ENCODE results near the gene INF2.

INF2 gene

DNA sequence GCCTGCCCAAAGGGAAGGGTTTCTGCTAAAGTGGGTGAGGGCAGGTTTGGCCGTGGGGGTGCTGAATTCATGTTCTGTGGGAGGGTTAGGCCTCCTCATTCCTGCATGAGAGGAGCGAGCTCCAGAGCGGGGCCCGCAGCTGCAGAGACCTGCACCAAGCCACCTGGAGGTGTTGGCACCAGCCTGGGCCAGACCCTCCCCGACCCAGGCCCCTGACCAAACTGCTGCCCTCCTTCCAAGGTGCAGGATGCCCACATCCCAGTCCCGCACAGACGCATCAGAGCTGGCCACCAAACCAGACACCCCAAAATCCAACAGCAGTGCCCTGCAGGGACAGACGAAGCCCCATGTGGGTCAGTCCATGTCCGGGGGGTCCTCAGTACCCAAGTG, 45.2 kb downstream of the INF2 start:
- no peak overlapping the region for H3K9ac ChIP-seq (ENCODE audit: low read length)
- H3K27me3 ChIP-seq (ENCODE audit: control insufficient read depth, insufficient read depth, low read length), result no peaks in the 10 kb centered on the region
- no peak overlapping the region for H3K4me3 ChIP-seq (ENCODE audit: low read length)
- H3K36me3 ChIP-seq (ENCODE audit: control insufficient read depth, insufficient read depth, low read length), result no peaks in the 10 kb centered on the region
- peaks cover 38% of the 10 kb centered on the region for H3K4me1 ChIP-seq (ENCODE audit: control insufficient read depth, insufficient read depth, low read length)
- H3K9me3 ChIP-seq (ENCODE audit: control insufficient read depth, low read length), result no peaks in the 10 kb centered on the region

DNA sequence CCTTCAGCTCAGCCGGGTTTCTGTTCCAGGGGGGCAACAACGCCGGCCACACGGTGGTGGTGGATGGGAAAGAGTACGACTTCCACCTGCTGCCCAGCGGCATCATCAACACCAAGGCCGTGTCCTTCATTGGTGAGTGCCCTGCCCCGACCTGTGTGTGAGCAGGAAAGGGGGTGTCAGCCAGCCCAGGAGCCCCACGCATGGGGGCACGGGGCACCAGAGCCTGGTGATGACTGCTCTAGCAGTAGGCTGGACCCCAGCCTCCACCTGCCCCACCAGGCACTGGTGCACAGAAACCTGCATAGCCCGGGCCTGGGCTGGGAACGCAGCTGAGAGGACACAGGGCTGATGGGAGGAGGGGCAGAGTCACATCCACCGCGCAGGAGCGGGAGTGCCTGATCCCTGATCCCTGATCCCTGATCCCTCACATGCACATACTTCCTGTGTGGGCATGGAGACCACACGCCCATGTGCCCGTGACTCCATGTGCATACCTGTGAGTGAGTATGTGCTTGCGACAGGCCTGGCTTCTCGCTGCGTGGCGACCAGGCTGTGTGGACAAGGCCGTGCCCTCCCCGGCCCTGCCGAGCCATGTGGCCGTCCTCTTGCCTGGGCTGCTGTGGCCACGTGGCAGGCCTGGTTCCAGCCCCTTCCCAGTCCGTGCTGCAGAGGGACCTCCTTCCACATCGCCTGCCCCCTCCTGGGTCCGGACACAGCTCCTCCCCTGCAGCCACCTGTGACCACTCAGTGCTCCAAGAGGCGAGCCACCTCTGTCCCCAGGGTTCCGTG, 45.8 kb downstream of the INF2 start:
- Histone ChIP-seq H3K4me1 (ENCODE audit: control insufficient read depth, insufficient read depth, low read length) (peaks cover 38% of the 10 kb centered on the region), H3K9ac (ENCODE audit: low read length) (no peak overlapping the region), H3K4me3 (ENCODE audit: low read length) (no peak overlapping the region)

DNA sequence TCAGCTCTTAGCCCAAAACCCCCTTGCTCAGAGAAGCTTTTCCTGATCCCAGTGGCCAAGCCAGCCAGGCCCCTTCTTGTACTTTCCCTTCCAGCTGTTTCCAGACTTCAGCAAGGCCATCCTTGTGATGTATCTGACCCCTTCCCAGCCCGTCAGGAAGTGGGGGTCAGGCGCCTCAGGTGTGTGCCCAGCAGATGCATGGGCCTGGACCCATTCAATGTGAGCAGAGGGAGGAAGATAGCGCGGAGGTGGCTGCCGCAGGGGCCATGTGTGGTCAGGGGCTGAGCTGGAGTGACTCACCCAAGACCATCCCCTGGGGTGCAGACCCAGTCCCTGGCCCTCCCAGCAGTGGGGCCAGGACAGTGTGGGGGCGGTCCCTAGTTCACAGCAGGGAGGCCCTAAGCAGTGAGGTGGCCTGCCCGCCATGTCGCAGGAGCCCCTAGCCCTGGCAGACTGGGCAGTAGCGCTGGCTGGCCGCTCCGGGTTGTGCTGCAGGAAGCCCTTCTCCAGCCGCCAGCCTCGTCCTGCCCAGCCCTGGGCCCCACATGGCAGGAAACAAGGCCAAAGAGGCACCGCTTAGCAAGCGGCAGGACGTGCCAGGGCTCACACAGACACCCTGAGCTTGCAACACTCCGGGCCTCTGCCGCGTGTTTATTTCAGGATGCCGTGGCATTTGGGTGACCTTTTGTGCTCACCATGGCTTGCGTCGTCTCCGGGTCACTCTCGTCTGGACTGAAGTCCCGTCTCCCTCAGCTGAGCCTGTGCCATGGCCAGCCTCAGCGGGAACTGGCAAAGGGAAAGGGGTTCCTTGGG, 46.6 kb downstream of the INF2 start:
- H3K4me1 ChIP-seq (ENCODE audit: control insufficient read depth, insufficient read depth, low read length), result peaks cover 37% of the 10 kb centered on the region
- no peaks in the 10 kb centered on the region for H3K9me3 ChIP-seq (ENCODE audit: control insufficient read depth, low read length)
- no peaks in the 10 kb centered on the region for H3K27me3 ChIP-seq (ENCODE audit: control insufficient read depth, insufficient read depth, low read length)
- no peak overlapping the region for H3K9ac ChIP-seq (ENCODE audit: low read length)
- peaks cover 4% of the 10 kb centered on the region for H3K36me3 ChIP-seq (ENCODE audit: control insufficient read depth, insufficient read depth, low read length)
- H3K4me3 ChIP-seq (ENCODE audit: low read length), result no peak overlapping the region

More for the DNA sequence above, 45.8 kb downstream of the INF2 start:
- Histone ChIP-seq H3K9me3 (ENCODE audit: control insufficient read depth, low read length) (no peaks in the 10 kb centered on the region), H3K27me3 (ENCODE audit: control insufficient read depth, insufficient read depth, low read length) (no peaks in the 10 kb centered on the region), H3K36me3 (ENCODE audit: control insufficient read depth, insufficient read depth, low read length) (peaks cover 4% of the 10 kb centered on the region)

DNA sequence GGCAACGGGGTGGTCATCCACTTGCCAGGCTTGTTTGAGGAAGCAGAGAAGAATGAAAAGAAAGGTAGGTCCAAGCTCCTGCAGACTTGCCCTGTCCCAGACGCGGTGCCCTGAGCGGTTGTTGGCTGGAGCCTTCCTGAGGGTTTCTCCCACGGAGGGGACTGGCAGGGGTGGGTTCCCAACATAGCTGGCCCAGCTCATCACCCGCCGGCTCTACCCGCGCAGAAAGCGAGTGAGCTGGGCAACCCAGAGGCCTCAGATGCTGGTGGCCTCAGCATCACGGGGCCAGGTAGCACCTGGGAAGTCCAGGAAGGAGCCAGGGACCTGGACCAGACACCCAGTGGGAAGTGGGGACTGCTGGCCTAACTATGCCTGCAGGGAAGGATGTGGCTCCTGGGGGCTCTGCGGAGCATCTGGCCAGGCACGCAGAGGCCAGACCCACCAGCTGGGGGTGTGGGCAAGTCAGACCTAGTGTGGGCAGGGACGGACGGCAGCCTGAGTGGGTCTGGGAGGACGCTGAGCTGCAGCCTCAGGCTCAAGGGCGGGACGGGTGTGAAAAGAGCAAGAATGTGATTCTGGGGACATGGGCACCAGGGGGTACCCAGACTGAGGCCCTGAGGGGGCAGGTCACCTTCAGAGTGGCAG, 49.1 kb downstream of the INF2 start:
- H3K27me3 ChIP-seq (ENCODE audit: control insufficient read depth, insufficient read depth, low read length), result no peaks in the 10 kb centered on the region

DNA sequence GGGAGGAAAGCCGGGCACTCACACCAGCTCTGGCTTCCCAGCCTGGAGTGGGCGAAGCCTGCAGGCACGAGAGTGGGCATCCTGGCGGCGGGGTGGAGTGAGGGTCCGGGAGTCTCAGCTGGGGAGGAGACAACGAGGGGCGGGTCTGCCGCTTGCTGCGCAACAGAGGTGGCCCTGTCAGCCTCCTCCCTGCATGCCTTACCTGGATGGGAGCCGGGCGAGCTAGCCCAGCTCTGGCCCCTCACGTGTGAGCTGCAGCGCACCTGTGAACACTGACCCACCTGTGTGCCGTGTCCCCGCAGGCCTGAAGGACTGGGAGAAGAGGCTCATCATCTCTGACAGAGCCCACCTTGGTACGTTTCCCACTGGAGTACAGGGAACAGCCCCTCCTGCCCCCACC, 49.6 kb downstream of the INF2 start:
- Histone ChIP-seq H3K9me3 (ENCODE audit: control insufficient read depth, low read length) (no peaks in the 10 kb centered on the region), H3K9ac (ENCODE audit: low read length) (no peak overlapping the region), H3K27me3 (ENCODE audit: control insufficient read depth, insufficient read depth, low read length) (no peaks in the 10 kb centered on the region), H3K4me3 (ENCODE audit: low read length) (no peak overlapping the region), H3K4me1 (ENCODE audit: control insufficient read depth, insufficient read depth, low read length) (peaks cover 7% of the 10 kb centered on the region), H3K36me3 (ENCODE audit: control insufficient read depth, insufficient read depth, low read length) (peaks cover 4% of the 10 kb centered on the region)

More for the DNA sequence above, 49.1 kb downstream of the INF2 start:
- Histone ChIP-seq H3K4me3 (ENCODE audit: low read length) (no peak overlapping the region), H3K36me3 (ENCODE audit: control insufficient read depth, insufficient read depth, low read length) (peaks cover 4% of the 10 kb centered on the region), H3K9ac (ENCODE audit: low read length) (no peak overlapping the region), H3K9me3 (ENCODE audit: control insufficient read depth, low read length) (no peaks in the 10 kb centered on the region), H3K4me1 (ENCODE audit: control insufficient read depth, insufficient read depth, low read length) (peaks cover 13% of the 10 kb centered on the region)

DNA sequence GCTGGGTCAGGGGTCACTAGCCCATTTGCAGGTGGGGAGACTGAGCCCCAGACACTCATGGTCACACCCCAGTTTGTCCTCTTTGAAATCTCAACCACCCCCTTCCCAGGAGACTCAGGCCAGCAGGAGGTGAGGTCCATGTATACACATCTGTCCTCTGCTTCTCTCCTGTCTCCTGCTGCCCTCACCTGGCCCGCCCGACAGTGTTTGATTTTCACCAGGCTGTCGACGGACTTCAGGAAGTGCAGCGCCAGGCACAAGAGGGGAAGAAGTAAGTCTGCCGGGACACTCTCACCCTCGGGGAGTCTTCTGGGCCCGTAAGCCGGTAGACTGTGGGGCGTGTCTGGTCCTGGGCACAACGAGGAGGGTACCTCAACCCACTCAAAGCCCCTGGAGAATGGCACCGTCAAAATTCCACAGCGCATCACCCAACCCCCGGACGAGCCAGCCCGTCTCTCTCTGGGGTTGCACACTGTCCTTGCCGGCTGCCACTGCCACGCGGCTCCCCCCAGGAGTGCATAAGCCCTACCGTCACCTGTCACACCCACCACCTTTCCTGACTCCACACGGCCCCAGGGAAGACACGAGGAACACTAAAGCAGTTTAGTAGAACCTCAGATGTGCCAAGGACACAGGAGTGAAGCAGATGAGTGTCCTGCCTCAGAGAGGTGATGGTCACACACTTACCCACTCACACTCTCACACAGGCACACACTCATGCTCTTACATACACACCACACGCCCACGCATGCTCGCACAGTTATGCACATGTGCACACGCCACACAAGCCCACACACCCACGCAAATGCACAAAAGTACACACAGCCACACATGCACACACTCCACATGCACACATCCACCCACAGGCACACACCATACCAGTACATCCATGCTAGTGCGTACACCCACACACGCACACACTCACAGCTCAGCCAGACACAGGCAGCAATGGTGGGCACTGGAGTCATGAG, 50.4 kb downstream of the INF2 start:
- Histone ChIP-seq H3K36me3 (ENCODE audit: control insufficient read depth, insufficient read depth, low read length) (peaks cover 4% of the 10 kb centered on the region), H3K9ac (ENCODE audit: low read length) (no peak overlapping the region), H3K9me3 (ENCODE audit: control insufficient read depth, low read length) (no peaks in the 10 kb centered on the region), H3K27me3 (ENCODE audit: control insufficient read depth, insufficient read depth, low read length) (no peaks in the 10 kb centered on the region), H3K4me3 (ENCODE audit: low read length) (no peak overlapping the region), H3K4me1 (ENCODE audit: control insufficient read depth, insufficient read depth, low read length) (no peaks in the 10 kb centered on the region)

DNA sequence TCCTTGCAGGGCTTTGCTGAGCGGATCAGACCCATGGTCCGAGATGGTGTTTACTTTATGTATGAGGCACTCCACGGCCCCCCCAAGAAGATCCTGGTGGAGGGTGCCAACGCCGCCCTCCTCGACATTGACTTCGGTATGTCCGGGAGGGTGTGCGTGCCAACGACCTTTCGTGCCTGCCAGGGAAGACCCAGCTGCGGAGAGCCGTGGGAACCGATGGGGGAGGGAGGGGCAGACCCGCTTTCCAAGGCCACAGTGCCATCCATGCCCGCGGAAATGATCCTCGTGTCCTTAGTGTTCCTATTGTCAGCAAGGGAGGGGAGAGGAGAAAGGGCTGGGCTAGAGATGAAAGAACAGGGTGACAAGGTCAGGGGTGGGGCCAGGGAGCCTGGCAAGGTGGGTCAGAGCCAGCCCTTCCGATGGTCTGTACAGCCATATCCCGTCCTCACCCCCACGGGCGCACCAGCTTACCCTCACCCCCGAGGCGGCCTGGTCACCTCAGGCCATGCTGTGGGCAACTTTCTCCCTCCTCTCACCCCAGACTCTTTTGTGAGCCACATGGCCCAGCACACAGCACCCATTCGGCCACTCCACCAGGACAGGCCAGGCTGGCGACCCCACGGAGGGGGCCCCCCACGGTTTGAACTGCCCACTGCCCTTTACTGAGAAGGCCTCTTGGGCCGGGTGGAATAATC, 51.8 kb downstream of the INF2 start:
- H3K9ac ChIP-seq (ENCODE audit: low read length), result no peak overlapping the region
- no peak overlapping the region for H3K4me3 ChIP-seq (ENCODE audit: low read length)
- no peaks in the 10 kb centered on the region for H3K9me3 ChIP-seq (ENCODE audit: control insufficient read depth, low read length)
- no peaks in the 10 kb centered on the region for H3K4me1 ChIP-seq (ENCODE audit: control insufficient read depth, insufficient read depth, low read length)
- peaks cover 4% of the 10 kb centered on the region for H3K36me3 ChIP-seq (ENCODE audit: control insufficient read depth, insufficient read depth, low read length)
- H3K27me3 ChIP-seq (ENCODE audit: control insufficient read depth, insufficient read depth, low read length), result no peaks in the 10 kb centered on the region

DNA sequence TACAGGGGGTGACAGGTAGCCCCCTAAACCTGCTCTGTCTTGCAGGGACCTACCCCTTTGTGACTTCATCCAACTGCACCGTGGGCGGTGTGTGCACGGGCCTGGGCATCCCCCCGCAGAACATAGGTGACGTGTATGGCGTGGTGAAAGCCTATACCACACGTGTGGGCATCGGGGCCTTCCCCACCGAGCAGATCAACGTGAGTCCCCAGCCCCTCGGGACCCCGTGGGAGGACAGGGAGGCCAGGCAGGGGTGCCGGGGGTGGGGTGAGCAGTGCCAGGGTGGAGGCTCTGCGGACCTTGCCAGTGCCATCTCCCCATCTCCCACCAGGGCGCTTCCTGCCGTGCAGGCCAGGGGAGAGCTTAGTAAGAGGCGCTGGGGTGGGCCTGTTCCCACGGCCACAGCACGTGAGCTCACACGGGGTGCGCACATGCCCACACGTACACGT, 52.4 kb downstream of the INF2 start:
- H3K4me3 ChIP-seq (ENCODE audit: low read length), result no peak overlapping the region
- peaks cover 5% of the 10 kb centered on the region for H3K4me1 ChIP-seq (ENCODE audit: control insufficient read depth, insufficient read depth, low read length)
- no peak overlapping the region for H3K9ac ChIP-seq (ENCODE audit: low read length)

DNA sequence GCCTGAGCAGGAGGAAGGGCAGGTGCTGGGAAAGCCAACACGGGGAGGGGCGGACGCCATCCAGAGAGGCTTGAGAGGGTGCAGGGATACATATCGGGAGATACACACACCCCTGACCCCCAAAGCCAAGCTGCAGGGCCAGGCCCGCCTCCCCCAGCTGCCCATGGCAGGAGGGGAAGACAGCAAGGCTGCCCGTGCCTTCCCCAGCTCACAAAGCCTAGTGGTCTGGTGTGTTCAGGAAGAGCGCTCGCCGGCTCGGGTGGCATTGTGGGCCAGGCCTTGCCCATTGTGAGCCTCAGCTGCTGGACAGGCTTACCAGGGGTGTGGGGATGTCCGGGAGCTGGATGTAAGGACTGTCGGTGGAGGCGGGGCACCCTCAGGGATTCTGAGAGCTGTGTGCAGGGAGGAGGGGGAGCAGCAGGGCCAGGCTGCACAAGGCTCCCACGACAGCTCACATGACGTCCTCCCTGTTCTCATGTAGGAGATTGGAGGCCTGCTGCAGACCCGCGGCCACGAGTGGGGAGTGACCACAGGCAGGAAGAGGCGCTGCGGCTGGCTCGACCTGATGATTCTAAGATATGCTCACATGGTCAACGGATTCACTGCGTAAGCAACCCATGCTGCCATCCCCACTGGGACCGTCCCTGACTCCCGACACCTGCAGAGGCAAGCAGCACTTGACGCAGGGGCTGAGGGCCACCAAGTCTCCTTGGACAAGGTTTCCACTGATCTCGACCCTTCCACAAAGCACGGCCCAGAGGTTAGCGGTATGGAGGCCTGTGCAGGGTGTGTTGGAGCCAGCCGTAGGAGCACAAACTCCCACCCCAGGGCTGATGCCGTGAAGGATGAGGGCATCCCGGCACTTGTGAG, 53.4 kb downstream of the INF2 start:
- H3K27me3 ChIP-seq (ENCODE audit: control insufficient read depth, insufficient read depth, low read length), result no peaks in the 10 kb centered on the region
- peaks cover 15% of the 10 kb centered on the region for H3K4me1 ChIP-seq (ENCODE audit: control insufficient read depth, insufficient read depth, low read length)
- H3K4me3 ChIP-seq (ENCODE audit: low read length), result no peak overlapping the region
- H3K9me3 ChIP-seq (ENCODE audit: control insufficient read depth, low read length), result no peaks in the 10 kb centered on the region
- H3K9ac ChIP-seq (ENCODE audit: low read length), result no peak overlapping the region
- H3K36me3 ChIP-seq (ENCODE audit: control insufficient read depth, insufficient read depth, low read length), result peaks cover 4% of the 10 kb centered on the region

More for the DNA sequence above, 52.4 kb downstream of the INF2 start:
- Histone ChIP-seq H3K36me3 (ENCODE audit: control insufficient read depth, insufficient read depth, low read length) (peaks cover 4% of the 10 kb centered on the region), H3K27me3 (ENCODE audit: control insufficient read depth, insufficient read depth, low read length) (no peaks in the 10 kb centered on the region), H3K9me3 (ENCODE audit: control insufficient read depth, low read length) (no peaks in the 10 kb centered on the region)
